NCI-H510A (cell line): ENCODE data around the gene VAC14.

Experiments used
- DNase-seq: peaks from one replicate; lab custom pipeline; 2025; lab: John Stamatoyannopoulos, UW

The VAC14 gene

GRCh38 chr16:70705056-70705455 is 95.9 kb downstream of the VAC14 start:
- DNase-seq = no peak

- no peak for DNase-seq
Observed at GRCh38 chr16:70704586-70704985, 96.4 kb downstream of the VAC14 start.

DNA sequence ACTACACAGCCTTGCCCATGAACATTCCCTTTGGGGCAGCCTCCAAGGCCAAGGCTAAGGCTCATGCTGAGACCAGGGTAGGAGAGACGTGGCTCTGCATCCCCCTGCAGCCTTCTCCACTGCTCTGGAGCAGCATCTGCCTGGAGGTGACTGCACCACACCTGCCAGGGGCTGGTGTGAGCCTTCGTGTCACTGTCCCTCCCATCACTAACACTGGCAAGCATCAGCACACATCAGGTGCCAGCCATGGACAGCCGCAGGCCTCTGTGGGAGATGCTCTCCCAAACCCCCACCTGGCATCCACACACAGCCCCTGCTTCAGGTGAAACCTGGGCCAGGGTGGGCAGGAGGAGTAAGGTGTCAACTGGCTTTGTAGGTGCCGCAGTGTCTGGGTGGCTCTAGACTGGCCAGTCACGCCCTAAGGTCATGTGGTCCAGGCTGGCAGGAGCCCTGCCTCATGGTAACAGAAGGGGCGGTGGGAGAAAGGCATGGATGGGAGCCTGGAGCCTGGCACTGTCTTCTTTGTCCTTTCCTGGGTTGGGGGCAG is 97.0 kb downstream of the VAC14 start:
- DNase-seq = no peak

- DNase-seq = no peak
Observed at GRCh38 chr16:70703041-70703834, 97.7 kb downstream of the VAC14 start.

DNA sequence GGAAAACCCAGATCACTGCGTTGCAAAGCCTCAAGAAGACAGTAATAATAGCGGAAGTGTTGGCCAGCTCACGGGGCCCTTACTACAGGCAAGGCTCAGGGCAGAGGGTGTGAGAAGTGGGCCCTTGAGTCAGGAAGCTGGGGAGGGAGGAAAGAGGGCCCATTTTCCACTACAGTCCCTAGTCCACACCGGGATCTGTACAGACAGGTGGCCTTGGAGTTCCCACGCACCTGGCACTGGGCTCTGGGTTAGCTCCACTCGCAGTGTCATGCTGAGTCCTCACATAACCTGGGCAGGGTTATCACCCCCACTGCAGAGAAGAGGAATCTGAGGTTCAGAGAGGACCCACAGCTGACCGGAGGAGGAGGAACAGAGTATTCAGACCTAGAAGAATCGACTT is 98.3 kb downstream of the VAC14 start:
- DNase-seq = peak; percentile 57

- DNase-seq = no peak
Observed at GRCh38 chr16:70701998-70702397, 99.0 kb downstream of the VAC14 start.

DNA sequence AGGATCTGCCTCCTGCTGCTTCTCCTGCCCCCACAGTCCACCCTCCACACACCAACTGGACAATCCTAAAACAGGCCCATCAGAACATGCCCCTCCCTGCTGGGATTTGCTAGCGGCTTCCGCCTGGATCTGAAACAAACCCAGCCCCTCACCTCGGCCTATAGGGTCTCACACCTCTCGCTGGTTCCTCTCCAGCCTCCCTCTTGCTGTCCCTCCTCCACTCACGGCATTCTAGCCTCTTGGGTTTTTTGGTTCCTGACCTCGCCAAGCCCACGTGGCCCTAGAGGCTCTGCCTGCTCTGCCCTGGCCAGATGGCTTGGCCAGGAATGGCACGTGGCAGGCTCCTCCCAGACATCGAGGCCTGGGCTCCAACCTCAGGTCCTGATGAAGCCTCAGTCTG is 99.4 kb downstream of the VAC14 start:
- no peak for DNase-seq

DNA sequence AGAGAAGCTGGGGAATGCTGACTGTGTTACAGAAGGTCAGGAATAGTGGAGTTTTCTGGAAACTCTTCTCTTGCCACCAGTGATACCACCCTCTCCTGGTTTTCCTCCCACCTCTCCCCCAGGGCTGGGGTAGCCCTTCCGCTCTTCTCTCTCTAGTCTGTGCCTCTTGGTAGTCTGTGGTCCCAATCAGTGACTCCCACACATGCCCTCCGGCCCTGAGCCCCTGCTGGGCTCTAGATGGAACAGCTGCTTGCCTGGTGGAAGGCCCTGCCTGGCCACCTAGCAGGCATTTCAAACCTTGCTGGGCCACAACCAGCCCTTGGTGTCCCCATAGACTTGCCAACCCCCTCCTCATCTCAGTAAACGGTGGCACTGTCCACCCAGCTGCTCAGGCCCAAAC is 99.9 kb downstream of the VAC14 start:
- no peak for DNase-seq

DNA sequence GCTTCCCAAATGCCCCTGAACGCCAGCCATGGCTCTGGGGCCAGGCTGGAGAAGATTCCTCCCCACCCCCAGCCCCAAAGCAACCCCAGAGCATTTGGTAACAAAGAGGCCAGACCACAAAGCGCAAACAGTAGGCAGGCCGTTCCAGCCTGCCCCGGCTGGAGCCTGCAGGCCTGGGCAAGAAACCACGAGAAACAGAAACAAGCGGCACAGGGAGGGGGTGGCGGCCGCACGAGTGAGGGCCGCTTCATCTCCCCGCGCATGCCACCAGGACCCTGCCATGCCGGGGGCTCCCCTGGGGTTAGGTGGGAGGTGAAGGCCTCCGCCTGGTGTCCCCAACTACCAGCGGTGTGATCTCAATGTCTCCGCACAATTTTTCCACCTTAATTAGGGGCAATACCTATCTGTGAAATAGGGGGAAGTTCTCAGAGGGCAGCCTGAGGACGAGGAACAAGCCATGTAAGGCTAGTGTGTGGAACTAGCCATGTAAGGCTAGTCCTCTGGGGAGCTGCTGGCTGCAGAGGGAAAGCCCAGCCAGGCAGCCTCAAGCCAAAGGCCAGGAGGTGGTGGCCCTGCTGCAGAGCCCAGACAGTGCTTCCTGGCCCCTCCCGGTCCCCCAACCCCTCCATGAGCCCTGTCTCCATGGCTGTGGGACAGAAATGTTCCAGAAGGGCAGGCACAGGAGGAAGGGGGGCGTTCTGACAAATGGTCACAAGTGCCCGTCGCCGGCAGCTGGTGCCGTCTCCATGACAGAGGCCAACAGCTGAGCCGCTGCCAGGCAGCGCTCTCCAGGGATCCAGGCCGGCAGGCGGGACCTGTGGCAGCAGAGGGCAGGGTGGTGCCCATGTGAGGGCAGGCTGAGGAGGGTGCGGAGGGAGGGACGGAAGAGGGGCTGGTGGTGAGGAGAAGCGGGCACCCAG is 100.6 kb downstream of the VAC14 start:
- peak; percentile 45 for DNase-seq

DNA sequence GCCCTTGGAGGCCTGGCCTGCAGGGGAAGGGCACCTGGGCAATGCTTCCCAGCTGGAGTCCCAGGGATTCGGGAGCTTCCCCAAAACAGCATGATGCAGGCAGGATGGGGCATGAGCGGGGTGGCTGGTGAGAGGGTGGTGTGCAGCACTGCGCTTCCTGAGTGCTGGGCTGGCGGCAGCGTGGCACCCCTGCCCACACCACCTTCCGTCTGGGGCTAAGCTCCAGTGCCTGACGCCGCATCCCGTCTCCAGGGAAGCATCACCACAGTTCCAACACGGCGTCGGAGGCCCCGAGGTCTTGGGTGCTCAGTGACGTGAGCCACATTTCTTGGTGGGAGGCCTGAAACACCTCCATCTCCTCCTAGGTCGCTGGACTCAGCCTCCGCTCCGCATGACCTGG is 101.3 kb downstream of the VAC14 start:
- no peak for DNase-seq

GRCh38 chr16:70698901-70699300 is 102.1 kb downstream of the VAC14 start:
- DNase-seq = no peak

GRCh38 chr16:70697594-70698170 is 103.3 kb downstream of the VAC14 start:
- DNase-seq = no peak

DNA sequence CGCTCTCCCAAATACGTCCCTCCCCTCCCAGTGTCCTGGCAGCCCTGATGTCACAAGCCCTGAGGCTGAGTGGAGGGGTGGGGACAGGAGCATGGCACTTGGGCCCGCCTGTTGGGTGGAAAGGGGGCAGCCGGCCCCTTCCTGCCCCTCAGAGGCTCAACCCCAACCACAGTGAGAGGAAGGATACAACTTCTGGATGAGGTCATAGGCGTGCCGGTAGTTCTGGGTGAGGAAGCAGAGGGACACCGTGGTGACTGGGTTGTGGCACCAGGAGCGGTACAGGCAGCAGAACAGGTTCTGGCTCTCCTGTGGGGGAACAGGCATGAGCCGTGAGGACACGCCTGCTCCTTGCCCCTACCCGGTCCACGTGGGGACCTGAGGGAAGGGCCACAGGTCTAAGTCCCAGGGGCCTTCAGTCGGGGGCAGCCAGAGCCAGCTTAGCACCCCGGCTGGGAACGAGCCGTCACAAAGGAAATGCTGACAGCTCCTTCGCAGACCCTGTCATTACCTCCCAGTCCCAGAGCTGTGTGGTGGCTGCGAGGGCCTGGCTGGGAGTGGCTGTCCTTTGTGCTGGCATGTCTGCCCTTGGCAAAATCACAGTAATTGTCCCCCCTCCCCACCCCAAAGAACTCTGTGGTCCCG is 103.9 kb downstream of the VAC14 start:
- DNase-seq = no peak

- DNase-seq = no peak
Observed at GRCh38 chr16:70696355-70696754, 104.6 kb downstream of the VAC14 start.

GRCh38 chr16:70695331-70696070 is 105.5 kb downstream of the VAC14 start:
- peak; percentile 76 for DNase-seq

GRCh38 chr16:70694868-70695218 is 106.1 kb downstream of the VAC14 start:
- no peak for DNase-seq

GRCh38 chr16:70694088-70694867 is 106.7 kb downstream of the VAC14 start:
- DNase-seq = no peak

- DNase-seq = no peak
Observed at GRCh38 chr16:70692873-70693671, 107.9 kb downstream of the VAC14 start.

DNA sequence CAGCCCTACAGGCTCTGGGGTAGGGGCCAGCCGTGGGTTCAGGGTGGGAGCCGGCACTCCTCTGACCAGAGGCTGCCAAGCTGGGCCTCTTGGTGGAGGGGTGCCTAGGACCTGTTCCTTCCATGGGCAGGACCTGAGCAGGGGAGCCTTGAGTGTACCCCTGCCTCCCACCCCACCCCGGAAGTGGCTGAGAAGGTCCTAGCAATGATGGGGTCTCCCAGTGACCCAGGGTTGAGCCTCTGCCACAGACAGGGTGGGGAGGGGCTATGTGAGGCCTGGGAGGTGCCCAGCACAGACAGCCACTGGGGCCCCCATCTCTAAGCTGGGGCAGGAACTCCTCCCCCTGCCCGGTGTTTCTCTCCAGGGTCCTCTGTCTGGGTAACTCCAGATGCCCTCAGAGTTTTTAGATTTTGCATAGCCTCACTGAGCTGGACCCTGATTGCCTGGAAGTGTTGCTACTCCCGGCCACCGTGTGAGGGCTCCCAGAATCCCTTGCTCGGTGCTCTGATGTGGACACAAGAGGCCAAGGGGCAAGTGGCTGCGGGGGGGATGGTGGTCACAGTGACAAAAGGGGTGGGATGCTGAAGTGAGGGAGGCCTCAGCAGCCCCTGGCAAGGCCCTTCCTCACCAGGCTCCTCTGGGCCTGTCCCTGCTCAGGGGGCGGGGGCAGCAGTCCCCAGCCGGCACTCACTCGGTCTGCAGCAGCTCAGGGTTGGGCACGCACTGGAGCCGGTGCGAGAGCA is 108.7 kb downstream of the VAC14 start:
- no peak for DNase-seq
